ENCODE data around the gene IGFBP5. TPM values are rescaled to one million over a fixed set of nuclear protein-coding genes. Genes with fewer than 3 reads are reported as not detected.

Gene IGFBP5
- total and polyA plus RNA-seq, 2 of the 8 experiments (the other 6 are each of a cell fraction or from before 2014, with no cell fraction given), result 2.2 to 2.5 TPM

GRCh38 chr2:216700781-216701180, 5.4 kb upstream of the IGFBP5 start:
- no peak overlapping the region for H2BK12ac ChIP-seq (ENCODE audit: low read depth, low read length)
- H4K5ac ChIP-seq (ENCODE audit: insufficient read length, low read depth, low read length), result no peak overlapping the region
- H3K79me1 ChIP-seq (ENCODE audit: low read depth, low read length), result no peaks in the 10 kb centered on the region
- H3K27ac ChIP-seq (ENCODE audit: low read depth, low read length), result no peak overlapping the region
- H3K23ac ChIP-seq (ENCODE audit: insufficient read length), result no peak overlapping the region
- no peak overlapping the region for H2BK120ac ChIP-seq (replicated peaks; ENCODE audit: low read depth, low read length)
- CTCF ChIA-PET (ENCODE audit: partially characterized antibody), result interaction anchor here (0.6 to 4.4 kb wide), 21 partner anchors 8 to 1012 kb away, joined by 3 to 29 read pairs (median 4); no protein-coding TSS in a partner anchor
- no peaks in the 10 kb centered on the region for H3K9me3 ChIP-seq (ENCODE audit: insufficient read depth in 2 of 2, low read depth in 1 of 2, low read length in 1 of 2)
- H2AK5ac ChIP-seq (ENCODE audit: low read depth, low read length), result no peak overlapping the region
- H3K4ac ChIP-seq (replicated peaks; ENCODE audit: insufficient read length, low read depth, low read length), result no peak overlapping the region
- H2BK5ac ChIP-seq (ENCODE audit: low read depth, low read length), result no peak overlapping the region
- no peak overlapping the region for H3K14ac ChIP-seq (ENCODE audit: insufficient read length)
- H3K18ac ChIP-seq (ENCODE audit: extremely low read depth, low read length), result no peak overlapping the region
- no peak overlapping the region for H2AFZ ChIP-seq (ENCODE audit: low read length)
- no peak overlapping the region for H4K91ac ChIP-seq (replicated peaks; ENCODE audit: insufficient read length, low read length)
- peaks cover 2 to 6% (median 5%) of the 10 kb centered on the region in 4 experiments; a peak in 6 of 7 replicates for H3K4me1 ChIP-seq (replicated peaks in 1 of 4; ENCODE audit: control insufficient read depth in 3 of 4, insufficient read depth in 4 of 4, low read length in 3 of 4)
- no peaks in the 10 kb centered on the region for H3K79me2 ChIP-seq (ENCODE audit: control insufficient read depth in 1 of 2, insufficient read depth in 2 of 2, low read length in 2 of 2)
- no peaks in the 10 kb centered on the region for H3K36me3 ChIP-seq (ENCODE audit: control insufficient read depth in 2 of 4, insufficient read depth in 4 of 4, low read length in 3 of 4)
- no peak for DNase-seq (ENCODE audit: low read depth in 1 of 2, low spot score in 2 of 2)
- H3K4me2 ChIP-seq (ENCODE audit: insufficient read depth in 1 of 2, low read depth in 2 of 2, low read length in 2 of 2), result no peak overlapping the region
- FAIRE-seq, result no peak
- peaks cover 0 to 5% (median 1%) of the 10 kb centered on the region in 4 experiments; a peak in 3 of 7 replicates for H3K27me3 ChIP-seq (replicated peaks in 1 of 4; ENCODE audit: control insufficient read depth in 3 of 4, extremely low read depth in 1 of 4, insufficient read depth in 3 of 4, low read length in 3 of 4)
- H2BK20ac ChIP-seq (ENCODE audit: low read length), result no peak overlapping the region
- 87% methylated on average over 5 of the region's 5 CpGs; no CpG with 5 or more reads in 1 of the 2 experiments for WGBS, 2 experiments (ENCODE audit: extremely low coverage in 1 of 2, insufficient coverage in 1 of 2, insufficient read length in 1 of 2, insufficient replicate concordance in 2 of 2, low coverage in 1 of 2, low lambda C conversion rate in 2 of 2, missing lambda C conversion rate in 1 of 2)
- H4K20me1 ChIP-seq (replicated peaks in 1 of 2; ENCODE audit: control insufficient read depth in 1 of 2, insufficient read depth in 2 of 2, low read length in 2 of 2), result no peaks in the 10 kb centered on the region
- H2BK15ac ChIP-seq (ENCODE audit: low read length), result no peak overlapping the region
- no peak overlapping the region for H3K9ac ChIP-seq (replicated peaks in 1 of 4; ENCODE audit: extremely low read depth in 1 of 4, low read depth in 3 of 4, low read length in 3 of 4)
- POLR2A ChIA-PET (ENCODE audit: partially characterized antibody), result no interaction called here
- no peak overlapping the region for H3K4me3 ChIP-seq (ENCODE audit: extremely low read depth in 1 of 4, insufficient read depth in 2 of 4, low read depth in 3 of 4, low read length in 4 of 4)
- no peaks in the 10 kb centered on the region; the same call in 1 of the 2 replicates for H3K23me2 ChIP-seq (ENCODE audit: low read depth, low read length)
- no peak overlapping the region for H4K8ac ChIP-seq (ENCODE audit: extremely low read depth, insufficient read depth, low read length)
- no peak overlapping the region for H3K56ac ChIP-seq (replicated peaks; ENCODE audit: insufficient read length, low read depth, low read length)
- TF ChIP-seq POLR2A (IDR thresholded peaks at IDR 0.05; ENCODE audit: control extremely low read depth in 1 of 2, low read depth in 2 of 2, low read length in 2 of 2) (no peak), EP300 (IDR thresholded peaks at IDR 0.05; ENCODE audit: borderline replicate concordance in 1 of 2, low read depth in 2 of 2, low read length in 2 of 2) (no peak), RXRA (IDR thresholded peaks at IDR 0.05; ENCODE audit: insufficient read depth, low read depth, low read length) (no peak), MAX (IDR thresholded peaks at IDR 0.05) (no peak), TBP (IDR thresholded peaks at IDR 0.05; ENCODE audit: low read depth, low read length) (no peak), CHD1 (IDR thresholded peaks at IDR 0.05; ENCODE audit: low read depth, low read length) (no peak), RAD21 (IDR thresholded peaks at IDR 0.05 in 1 of 2, conservative IDR thresholded peaks at IDR 0.05 in 1 of 2; ENCODE audit: low read depth in 2 of 2, low read length in 2 of 2) (no peak), KDM1A (IDR thresholded peaks at IDR 0.05; ENCODE audit: borderline replicate concordance, low read length) (no peak), EZH2 (IDR thresholded peaks at IDR 0.05; ENCODE audit: low read depth, low read length, severe bottlenecking) (no peak)
- TF ChIP-seq, protein P1, sequence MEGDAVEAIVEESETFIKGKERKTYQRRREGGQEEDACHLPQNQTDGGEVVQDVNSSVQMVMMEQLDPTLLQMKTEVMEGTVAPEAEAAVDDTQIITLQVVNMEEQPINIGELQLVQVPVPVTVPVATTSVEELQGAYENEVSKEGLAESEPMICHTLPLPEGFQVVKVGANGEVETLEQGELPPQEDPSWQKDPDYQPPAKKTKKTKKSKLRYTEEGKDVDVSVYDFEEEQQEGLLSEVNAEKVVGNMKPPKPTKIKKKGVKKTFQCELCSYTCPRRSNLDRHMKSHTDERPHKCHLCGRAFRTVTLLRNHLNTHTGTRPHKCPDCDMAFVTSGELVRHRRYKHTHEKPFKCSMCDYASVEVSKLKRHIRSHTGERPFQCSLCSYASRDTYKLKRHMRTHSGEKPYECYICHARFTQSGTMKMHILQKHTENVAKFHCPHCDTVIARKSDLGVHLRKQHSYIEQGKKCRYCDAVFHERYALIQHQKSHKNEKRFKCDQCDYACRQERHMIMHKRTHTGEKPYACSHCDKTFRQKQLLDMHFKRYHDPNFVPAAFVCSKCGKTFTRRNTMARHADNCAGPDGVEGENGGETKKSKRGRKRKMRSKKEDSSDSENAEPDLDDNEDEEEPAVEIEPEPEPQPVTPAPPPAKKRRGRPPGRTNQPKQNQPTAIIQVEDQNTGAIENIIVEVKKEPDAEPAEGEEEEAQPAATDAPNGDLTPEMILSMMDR (IDR thresholded peaks at IDR 0.05; ENCODE audit: control extremely low read depth in 1 of 3, insufficient read depth in 1 of 3, low read depth in 1 of 3, low read length in 3 of 3), result no peak

Data from H1 (cell line).